Mesenteric fat pad (tissue), 1 donor: ENCODE results near the gene NCAM1. TPM values are rescaled to one million over a fixed set of nuclear protein-coding genes. Genes with fewer than 3 reads are reported as not detected.
"Not testable (repeated sequence)": the region's sequence is repeated elsewhere in the genome, so short reads cannot be mapped to it uniquely, and the experiment has no call there.

Experiments
- DNase-seq: peaks from one replicate; pipeline ENCODE4 v3.0.0-alpha.2; 2020; ENCODE audit warnings: low spot score
- long read RNA-seq: library from polyadenylated mRNA; unstranded; transcript quantifications from one replicate; pipeline ENCODE4 v2.0.0, GENCODE V29; 2020
- total RNA-seq: library from RNA; stranded (reverse); fragmentation: NEBNext Ultra II Directional; extraction: Animal tissue kit (Norgen Biotek cat#: 25700); gene quantifications from one replicate; pipeline ENCODE4 v1.2.1, GENCODE V29; 2021
- donor health status: DM: yes; HTN: yes; CAD: no.

NCAM1 gene
- 3.1 TPM for total RNA-seq
- long read RNA-seq, partial matches to known transcripts, result 1 of 1 reads
- long read RNA-seq, other reads (novel, unspliced or antisense), result 0 of 1 reads

DNA sequence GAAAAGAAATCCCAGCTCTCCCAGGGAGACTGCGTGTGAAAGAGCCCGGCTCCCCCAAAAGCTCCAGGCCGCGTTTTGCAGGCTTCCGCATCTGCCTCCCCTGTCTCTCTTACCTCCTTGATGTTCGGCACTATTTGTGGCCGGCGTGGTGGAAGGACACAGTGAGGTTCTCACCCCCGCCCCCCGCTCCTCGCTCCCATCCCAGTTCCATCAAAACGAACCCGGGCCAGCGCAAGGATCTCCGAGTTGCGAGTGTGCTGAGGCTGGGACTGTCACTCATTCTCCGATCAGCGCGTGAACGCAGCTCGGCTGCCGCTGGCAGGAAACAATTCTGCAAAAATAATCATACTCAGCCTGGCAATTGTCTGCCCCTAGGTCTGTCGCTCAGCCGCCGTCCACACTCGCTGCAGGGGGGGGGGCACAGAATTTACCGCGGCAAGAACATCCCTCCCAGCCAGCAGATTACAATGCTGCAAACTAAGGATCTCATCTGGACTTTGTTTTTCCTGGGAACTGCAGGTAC lies at the start of gene NCAM1:
NCAM1 (plus strand) TSS at position 275 of the 523 bp plus-strand sequence.
- no peak for DNase-seq

DNA sequence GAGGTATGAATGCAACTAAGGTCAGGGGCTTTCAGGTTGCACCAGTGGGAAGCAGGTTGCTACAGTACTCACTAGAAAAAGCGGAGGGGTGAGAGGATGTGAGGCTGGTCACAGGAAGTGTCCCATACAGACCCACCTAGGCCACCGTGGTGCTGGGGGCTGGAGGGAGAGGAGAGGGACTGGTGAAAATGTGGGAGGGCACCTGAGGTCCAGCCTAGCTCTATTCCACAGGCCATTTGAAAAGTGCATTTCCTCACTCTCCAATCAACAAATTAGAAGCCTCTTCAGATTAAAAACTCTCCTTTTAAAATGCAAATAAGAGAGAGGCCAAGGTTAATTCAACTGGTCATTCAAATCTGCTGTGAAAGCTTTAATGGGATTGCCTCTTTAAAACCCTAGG lies 38.6 kb upstream of the NCAM1 start:
- no peak for DNase-seq

GRCh38 chr11:112924836-112925235 lies 36.4 kb upstream of the NCAM1 start:
- not testable (repeated sequence) for DNase-seq

DNA sequence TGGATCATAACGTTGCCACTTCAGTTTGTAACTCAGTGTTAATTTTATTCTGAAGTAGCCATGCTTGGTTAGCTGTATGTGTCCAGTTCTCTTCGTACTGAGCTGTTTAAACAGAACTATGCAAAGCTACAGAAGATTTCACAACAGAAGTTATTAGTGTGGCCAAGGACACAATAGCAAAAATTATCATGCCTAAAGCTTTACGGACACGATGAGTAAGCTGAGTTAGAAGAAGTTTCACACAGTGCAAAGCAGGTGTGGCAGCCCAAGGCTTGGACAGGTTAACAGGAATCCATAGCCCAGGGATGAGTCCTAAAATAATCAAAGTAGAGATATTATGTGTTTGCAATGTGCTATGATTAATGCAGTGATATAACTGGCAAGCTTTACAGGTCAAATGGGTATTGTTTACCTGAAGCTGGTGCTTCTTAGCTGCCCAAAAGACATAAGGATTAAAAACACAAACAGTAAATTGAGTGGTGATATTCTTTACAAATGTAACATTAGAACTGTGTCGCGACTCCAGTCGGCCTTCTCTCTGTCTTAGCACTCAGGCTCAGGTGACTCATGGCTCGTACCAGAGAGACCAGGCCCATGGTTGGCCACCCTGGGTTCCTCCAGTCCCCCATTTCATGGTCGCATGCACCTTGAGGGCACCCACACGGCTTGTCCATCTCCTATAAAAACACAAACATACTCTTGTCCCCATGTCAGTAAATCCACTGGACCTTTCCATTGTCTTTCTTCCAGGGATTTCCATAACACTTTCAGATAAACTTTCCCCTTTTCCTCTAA lies 35.5 kb upstream of the NCAM1 start:
- no peak for DNase-seq

GRCh38 chr11:112928136-112928535 lies 33.1 kb upstream of the NCAM1 start:
- no peak for DNase-seq

GRCh38 chr11:112929432-112929831 lies 31.8 kb upstream of the NCAM1 start:
- no peak for DNase-seq

DNA sequence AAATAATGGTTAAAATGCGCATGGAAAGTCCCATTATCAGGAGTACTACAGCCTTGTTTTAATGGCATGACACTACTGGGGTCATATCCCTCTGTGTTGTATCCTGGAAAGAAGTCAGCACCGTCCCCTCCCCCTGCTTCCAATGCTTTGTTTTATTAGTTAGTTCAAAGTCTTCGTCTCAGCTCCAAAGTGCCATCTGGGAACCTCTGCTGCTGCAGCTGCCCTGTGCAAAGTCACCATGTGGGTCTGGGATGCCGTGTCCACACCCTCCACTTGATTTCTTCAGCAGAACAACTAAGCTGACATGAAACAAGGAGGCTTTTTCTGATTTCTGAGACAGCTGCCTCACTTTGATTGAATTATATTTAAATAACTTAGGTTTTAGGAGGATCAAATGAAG lies 29.5 kb upstream of the NCAM1 start:
- no peak for DNase-seq

GRCh38 chr11:112932593-112932992 lies 28.6 kb upstream of the NCAM1 start:
- DNase-seq, result no peak

- DNase-seq, result no peak
Measured at GRCh38 chr11:112933970-112934369, 27.2 kb upstream of the NCAM1 start.

DNA sequence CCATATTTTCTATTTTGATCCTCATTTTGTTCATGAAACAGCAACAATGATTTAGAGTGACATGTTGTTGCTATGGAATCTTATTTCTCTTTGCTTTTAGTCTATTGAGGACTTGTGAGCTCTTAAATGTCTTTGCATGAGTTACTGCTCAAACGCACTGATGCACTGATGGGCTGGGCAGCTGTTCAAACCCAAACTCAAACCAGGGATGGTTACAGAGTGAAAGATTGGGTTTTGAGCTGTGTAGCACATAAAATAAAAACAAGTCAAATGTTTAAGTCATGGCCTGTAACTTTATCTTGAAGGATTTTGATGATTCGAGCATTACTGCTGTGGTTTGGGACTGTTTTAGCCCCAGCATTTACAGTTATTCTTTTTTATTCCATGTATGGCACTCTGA lies 20.1 kb upstream of the NCAM1 start:
- DNase-seq, result no peak

DNA sequence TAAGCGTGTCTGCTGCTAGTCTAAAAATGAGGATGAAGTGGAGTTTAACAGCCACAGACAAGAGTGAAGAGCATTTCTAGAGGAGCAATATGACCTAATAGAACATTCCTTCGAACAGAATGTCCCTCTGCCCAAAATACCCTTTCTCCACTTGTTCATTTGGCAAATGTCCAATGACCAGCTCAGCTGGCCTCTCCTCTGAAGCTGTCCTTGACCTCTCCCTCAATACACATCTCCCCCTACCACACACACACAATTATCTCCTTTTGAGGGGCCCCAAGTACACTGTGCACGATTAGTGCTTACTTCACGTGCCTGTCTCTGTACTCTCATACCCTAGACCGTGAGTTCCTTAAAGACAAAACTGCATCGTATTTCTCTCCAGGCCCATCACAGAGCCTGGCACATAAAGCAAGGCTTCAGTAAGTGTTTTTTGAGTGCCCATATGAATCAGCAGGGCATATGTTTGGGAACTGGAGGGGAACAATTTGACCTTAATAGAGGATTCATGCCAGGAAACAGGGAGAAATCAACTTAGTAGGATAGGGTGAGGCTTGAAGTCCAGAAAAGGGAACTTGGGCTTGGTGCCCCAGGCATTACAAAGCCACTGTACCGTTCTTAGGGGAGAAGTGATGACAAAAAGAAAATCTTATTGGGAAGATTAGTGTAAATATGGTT lies 18.1 kb upstream of the NCAM1 start:
- no peak for DNase-seq

GRCh38 chr11:112946866-112947265 lies 14.4 kb upstream of the NCAM1 start:
- DNase-seq, result no peak

DNA sequence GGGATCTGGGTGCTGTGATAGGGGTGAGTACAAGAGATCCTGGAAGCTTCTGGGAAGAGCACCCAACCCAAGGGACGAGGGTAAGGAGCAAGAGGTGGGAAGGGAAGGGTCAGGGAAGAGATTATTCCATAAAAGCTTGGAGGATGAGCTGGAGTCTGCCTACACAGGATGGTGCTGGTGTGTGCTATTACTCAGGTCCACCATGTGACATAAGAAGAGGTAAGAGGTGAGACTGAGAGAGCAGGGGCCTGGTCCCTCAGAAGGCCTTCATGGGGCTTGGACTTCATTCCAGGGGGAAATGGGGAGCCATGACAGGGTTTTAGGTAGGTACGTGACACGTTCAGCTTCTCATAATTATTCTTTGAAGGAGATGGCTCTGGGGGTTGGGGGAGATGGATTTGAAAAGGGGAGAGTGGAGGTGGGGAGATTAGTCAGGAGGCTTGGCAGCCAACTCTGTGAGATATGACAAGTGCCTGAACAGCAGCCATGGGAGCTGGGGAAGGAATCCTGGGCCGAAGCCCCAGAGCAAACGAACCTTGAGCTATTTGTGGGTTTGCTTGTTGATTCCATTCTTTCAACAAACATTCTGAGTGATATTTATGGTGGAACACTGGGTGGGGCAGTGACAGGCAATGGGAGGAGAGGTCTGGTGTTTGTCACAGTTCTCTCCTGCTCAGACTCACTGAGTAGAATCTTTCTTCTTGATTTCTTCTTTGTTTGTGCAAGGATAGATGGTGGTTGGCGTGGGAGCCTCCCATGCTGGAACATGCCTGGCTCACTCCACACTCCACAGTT lies 11.2 kb upstream of the NCAM1 start:
- DNase-seq, result no peak

DNA sequence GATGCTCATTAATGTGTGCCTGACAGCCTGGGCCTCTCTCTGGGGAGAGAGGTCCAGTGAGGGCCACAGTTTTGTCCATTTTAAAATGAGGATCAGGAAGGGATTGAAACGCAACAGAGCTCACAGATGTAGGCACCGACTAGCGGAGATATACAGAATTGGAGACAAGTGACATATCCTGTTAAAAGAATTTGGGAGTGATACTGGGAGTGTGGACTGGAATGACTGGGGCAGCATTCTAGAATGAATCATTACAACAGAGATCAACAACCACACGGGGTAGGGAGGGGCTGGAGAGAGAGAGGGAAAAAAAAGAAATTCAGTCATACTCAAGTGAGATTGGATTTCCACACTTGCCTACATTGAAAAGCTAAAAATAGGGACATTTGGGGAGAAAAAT lies 2.5 kb upstream of the NCAM1 start:
- no peak for DNase-seq

- DNase-seq, result no peak
Measured at GRCh38 chr11:112961751-112962578, 745 bp downstream of the NCAM1 start.

DNA sequence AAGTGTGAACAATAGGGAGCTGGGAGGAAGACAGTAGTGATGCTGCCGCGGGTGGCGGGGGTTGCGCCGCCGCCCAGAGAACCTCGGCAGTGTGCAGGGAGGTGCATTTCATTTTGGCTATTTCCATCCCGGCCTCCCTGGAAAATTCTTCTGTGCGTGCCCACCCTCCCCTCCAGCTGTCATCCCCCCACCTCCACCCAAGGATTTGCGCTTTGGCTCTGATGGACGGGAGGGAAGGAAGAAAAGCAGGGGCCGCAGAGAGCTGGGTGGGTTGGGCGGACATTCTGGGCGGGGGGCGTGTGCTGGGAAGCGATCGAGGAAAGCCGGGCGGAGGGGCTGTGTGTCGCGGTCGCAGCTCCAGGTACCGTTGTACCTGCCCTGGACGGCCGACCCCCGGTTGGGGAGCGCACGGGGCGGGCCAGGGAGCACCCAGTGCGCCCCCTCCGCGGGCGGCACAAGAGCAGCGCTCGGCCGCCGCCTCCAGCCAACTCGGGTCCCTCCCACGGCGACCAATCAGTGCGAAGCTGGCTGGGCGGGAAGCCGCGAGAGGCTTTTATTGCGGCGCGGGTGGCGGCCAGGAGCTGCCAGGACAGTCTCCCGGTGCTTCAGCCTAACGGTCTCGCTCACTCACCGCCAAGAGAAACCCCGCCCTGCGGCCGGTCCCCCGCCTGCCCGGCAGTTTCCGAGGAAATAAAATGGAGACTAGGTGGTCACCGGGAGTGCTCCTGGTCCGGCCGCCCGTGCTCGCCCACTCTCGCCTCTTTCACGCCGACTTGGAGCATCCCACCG lies 1.6 kb downstream of the NCAM1 start:
- peak; percentile 90 for DNase-seq

- DNase-seq, result no peak
Measured at GRCh38 chr11:112963368-112963955, 2.2 kb downstream of the NCAM1 start.

DNA sequence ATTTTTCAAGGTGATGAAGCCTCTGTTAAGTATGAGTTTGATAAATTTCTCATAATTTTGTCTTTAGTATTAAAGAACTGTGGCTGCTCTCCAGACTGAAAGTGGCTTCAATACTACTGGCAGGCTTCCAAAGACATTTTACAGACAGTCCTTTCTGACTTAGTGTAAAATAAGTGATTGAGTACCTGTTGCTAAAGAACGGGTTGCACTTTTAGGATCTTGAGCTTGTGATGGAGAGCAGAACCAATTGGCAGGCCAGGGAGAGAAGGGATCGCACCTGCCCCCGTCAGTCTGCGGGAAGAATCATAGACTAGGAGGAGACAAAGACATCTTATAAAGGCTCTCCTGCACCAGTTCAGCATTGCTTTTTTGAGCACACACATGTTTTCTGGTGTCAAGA lies 4.4 kb downstream of the NCAM1 start:
- DNase-seq, result no peak

DNA sequence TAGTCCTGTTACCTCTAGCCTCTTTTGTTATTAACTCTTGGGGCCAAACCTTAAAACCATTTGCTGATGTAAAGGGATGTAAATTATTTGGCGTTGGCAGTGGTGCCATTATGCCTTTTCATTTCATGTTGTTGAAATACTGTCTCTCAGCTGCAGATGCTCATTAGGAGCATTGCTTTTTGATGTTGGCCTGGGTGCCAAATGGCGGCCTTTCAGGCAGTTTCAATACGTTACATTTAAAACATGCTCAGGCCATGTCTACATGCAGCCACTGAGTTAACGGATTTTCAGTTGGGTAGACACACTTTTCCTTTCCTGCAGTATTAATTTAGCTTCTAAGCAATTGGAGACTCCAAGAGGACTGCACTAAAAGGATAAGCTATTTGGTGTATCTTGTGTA lies 5.3 kb downstream of the NCAM1 start:
- no peak for DNase-seq

- DNase-seq, result no peak
Measured at GRCh38 chr11:112967082-112967481, 5.9 kb downstream of the NCAM1 start.
